GM12878 (cell line): Measurements from ENCODE around the gene SYPL2. TPM values are rescaled to one million over a fixed set of nuclear protein-coding genes. Genes with fewer than 3 reads are reported as not detected.

Experiments used
- ATAC-seq: fragments of 200-7000 bp; cut with Tn5 transposase; 3 replicates; pipeline ENCODE4 v1.9.1; 2020; ENCODE audit warnings: mild to moderate bottlenecking, moderate library complexity
- BruUV-seq: library from RNA; stranded (reverse); fragments of 400-500 nt; replicated peaks from 2 replicates; lab custom pipeline; 2021; lab: Mats Ljungman, UMichigan
- CTCF ChIA-PET: fragments of 300-600 bp; sonication (Branson Sonifier 250); formaldehyde crosslinking; extraction: SDS; loops from one replicate; lab custom pipeline; 2021; ENCODE audit warnings: inconsistent platforms; lab: Yijun Ruan, JAX
- POLR2A ChIA-PET: fragments of 350-600 bp; formaldehyde crosslinking; extraction: SDS; loops from one replicate; lab custom pipeline; 2021; ENCODE audit warnings: inconsistent platforms; lab: Charles Lee
- RAD21 ChIA-PET: fragments of 300-600 bp; sonication (Branson Sonifier 250); formaldehyde crosslinking; loops from one replicate; lab custom pipeline; 2023; ENCODE audit warnings: antibody characterized with exemption; ENCODE audit not compliant: unreplicated experiment; lab: Charles Lee
- SMC1A ChIA-PET: fragments of 300-600 bp; sonication (Branson Sonifier 250); formaldehyde crosslinking; loops from one replicate; lab custom pipeline; 2023; ENCODE audit not compliant: unreplicated experiment, uncharacterized antibody; lab: Charles Lee
- DNase-seq: peaks from one replicate; pipeline ENCODE4 v3.0.0-alpha.2; 2011; ENCODE audit warnings: low read depth, low spot score
- FAIRE-seq: peaks from 3 replicates; lab custom pipeline; 2011; peaks lifted over from hg19 to GRCh38; lab: Jason Lieb, UNC
- H2AFZ ChIP-seq: 2 replicates; pipeline ENCODE4 v1.6.0; 2011; ENCODE audit warnings: low read depth, low read length, control low read depth; ENCODE audit not compliant: control insufficient read depth
- H3K27ac ChIP-seq: 2 replicates; pipeline ENCODE4 v1.5.1; 2011; ENCODE audit warnings: control low read depth; ENCODE audit not compliant: control insufficient read depth, insufficient read depth
- H3K27me3 ChIP-seq, 2 experiments: replicated peaks in 1 of 2; 2 replicates each; pipeline versions ENCODE4 v1.6.0 to v1.6.1; 2011; ENCODE audit warnings: low read length in 1 of 2; ENCODE audit not compliant: control insufficient read depth in 2 of 2, insufficient read depth in 2 of 2
- H3K36me3 ChIP-seq, 2 experiments: 2 replicates each; pipeline ENCODE4 v1.5.1; 2011; ENCODE audit warnings: low read length in 1 of 2; ENCODE audit not compliant: control insufficient read depth in 2 of 2, insufficient read depth in 2 of 2
- H3K4me1 ChIP-seq: 2 replicates; pipeline ENCODE4 v1.6.1; 2011; ENCODE audit warnings: mild to moderate bottlenecking, low read length, moderate library complexity, mixed read lengths; ENCODE audit not compliant: control insufficient read depth, insufficient read depth
- H3K4me2 ChIP-seq: 2 replicates; pipeline ENCODE4 v1.6.0; 2011; ENCODE audit warnings: control low read depth; ENCODE audit not compliant: control insufficient read depth, insufficient read depth
- H3K4me3 ChIP-seq: fragments of 200-600 bp; sonication (generic); 2 replicates; pipeline ENCODE4 v1.5.1; 2016
- H3K79me2 ChIP-seq: 2 replicates; pipeline ENCODE4 v1.6.0; 2011; ENCODE audit warnings: low read length; ENCODE audit not compliant: control insufficient read depth, insufficient read depth
- H3K9ac ChIP-seq: 2 replicates; pipeline ENCODE4 v1.8.0; 2011; ENCODE audit warnings: low read length, control low read depth, mixed read lengths; ENCODE audit not compliant: control insufficient read depth, insufficient read depth
- H3K9me3 ChIP-seq: replicated peaks from 3 replicates; pipeline ENCODE4 v1.5.1; 2011; ENCODE audit warnings: mild to moderate bottlenecking, low read length; ENCODE audit not compliant: control insufficient read depth, insufficient read depth
- H4K20me1 ChIP-seq: 2 replicates; pipeline ENCODE4 v1.6.0; 2011; ENCODE audit not compliant: control insufficient read depth, insufficient read depth
- BMI1 ChIP-seq: fragments of 450-650 bp; IDR thresholded peaks from 2 replicates; pipeline ENCODE4 v1.6.1; 2016; ENCODE audit warnings: mild to moderate bottlenecking, moderate library complexity, borderline replicate concordance
- HCFC1 ChIP-seq: fragments of 150-350 bp; IDR thresholded peaks from 2 replicates; pipeline ENCODE4 v1.6.1; 2014; ENCODE audit warnings: low read length
- SMC3 ChIP-seq: IDR thresholded peaks from 2 replicates; pipeline ENCODE4 v1.6.1; 2011; ENCODE audit warnings: low read length, improper control_type of control experiment, borderline replicate concordance
- WGBS: methylation state at CpG from one replicate; pipeline ENCODE4 v1.1.6; 2016; ENCODE audit warnings: low lambda C conversion rate; ENCODE audit not compliant: insufficient replicate concordance, insufficient coverage; ENCODE audit errors: missing lambda C conversion rate; 5-methylcytosine and 5-hydroxymethylcytosine counted together
- in situ Hi-C: fragments of 300-500 bp; cut with MboI; formaldehyde crosslinking; loops from 9 replicates; pipeline ENCODE4 v1.14.3; 2018; ENCODE audit warnings: mixed read lengths
- intact Hi-C: fragments of 100-400 bp; cut with micrococcal nuclease; formaldehyde crosslinking; loops from one replicate; pipeline ENCODE4 v1.14.2; 2022; ENCODE audit not compliant: unreplicated experiment
- polyA plus RNA-seq, 11 experiments: library from polyadenylated mRNA; depleted of rRNA in 4 of 11; unstranded in 6 of 11; stranded (reverse) in 5 of 11; fragments of >200 nt; fragmentation: Nextera tagmentation in 4 of 11; fragmentation: Illumina TruSeq in 1 of 11; extraction: Ambion mirVana in 4 of 11; extraction: Trizol in 1 of 11; gene quantifications; 1 replicate in 1 of 11; 2 replicates in 10 of 11; pipeline versions ENCODE4 v1.2.1 to v1.2.3, GENCODE V29; 2011 to 2016; ENCODE audit warnings: inconsistent platforms in 2 of 11, missing spikeins in 2 of 11, low read depth in 1 of 11
- total RNA-seq, 4 experiments: library from RNA; depleted of rRNA in 3 of 4; stranded (reverse); fragments of >200 nt in 3 of 4; fragmentation: Illumina TruSeq in 1 of 4; extraction: Trizol in 1 of 4; gene quantifications; 2 replicates each; pipeline versions ENCODE4 v1.2.1 to v1.2.3, GENCODE V29; 2013 to 2021

The SYPL2 gene
- total and polyA plus RNA-seq, 10 of the 15 experiments (the other 5 are each of a cell fraction or from before 2014, with no cell fraction given), result 0.04 to 0.11 (median 0.06) TPM; not detected in 3

DNA sequence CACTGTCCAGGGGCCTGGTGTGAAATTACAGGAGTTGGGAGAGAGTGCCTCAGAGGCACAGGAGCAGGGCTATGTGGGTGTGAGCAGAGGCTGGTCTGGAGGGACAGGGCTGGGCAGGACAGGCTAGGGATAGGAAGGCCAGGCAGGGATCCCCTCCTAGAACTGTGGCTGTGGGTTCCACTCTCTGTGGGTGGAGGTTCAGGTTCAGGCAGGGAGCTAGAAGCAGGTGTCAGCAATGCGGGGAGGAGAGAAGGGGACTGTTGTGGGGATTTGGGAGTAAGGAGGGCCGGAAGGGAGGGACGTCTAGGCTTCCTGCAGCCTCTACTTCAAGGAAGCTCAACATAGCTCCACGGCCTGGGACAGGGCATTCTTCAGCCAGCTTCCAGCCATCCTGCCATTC, 65.0 kb downstream of the SYPL2 start:
- in situ Hi-C loops, result loop anchor here (5.0 kb wide), 3 partner anchors 39 to 269 kb away; partner anchors contain the start of gene CYB561D1
- ATAC-seq (no peak), FAIRE-seq (no peak), DNase-seq (no peak)
- TF ChIP-seq SMC3, result no peak
- no peak for TF ChIP-seq HCFC1
- no peak for TF ChIP-seq BMI1
- intact Hi-C loops, result loop anchor here (5.0 kb wide), 1 partner anchor 104 kb away; the partner anchor contains the start of gene PSMA5
- no peaks in the 10 kb centered on the region for H3K36me3 ChIP-seq
- no peak overlapping the region for H3K9ac ChIP-seq
- no peak overlapping the region for H3K4me3 ChIP-seq
- POLR2A ChIA-PET, result interaction anchor here (1.3 to 4.4 kb wide), 5 partner anchors 34 to 47 kb away, joined by 4 to 26 read pairs (median 10); partner anchors contain the start of genes ATXN7L2 and CYB561D1
- WGBS, result 60% methylated on average over 4 of the region's 4 CpGs
- SMC1A ChIA-PET, result interaction anchor here (0.8 to 12.8 kb wide), 17 partner anchors 7 to 324 kb away, joined by 3 to 431 read pairs (median 8); partner anchors contain the start of genes AMIGO1, ATXN7L2, CYB561D1 and GNAI3
- H3K79me2 ChIP-seq, result no peaks in the 10 kb centered on the region
- no peak overlapping the region for H2AFZ ChIP-seq
- no TSS peak for BruUV-seq
- CTCF ChIA-PET, result interaction anchor here (0.6 to 21.3 kb wide), 37 partner anchors 8 to 514 kb away, joined by 3 to 1280 read pairs (median 11); partner anchors contain the start of genes AMIGO1, AMPD2, ATXN7L2 and CYB561D1
- H4K20me1 ChIP-seq, result no peaks in the 10 kb centered on the region
- H3K27me3 ChIP-seq, result no peaks in the 10 kb centered on the region
- H3K4me2 ChIP-seq, result no peak overlapping the region
- RAD21 ChIA-PET, result interaction anchor here (0.8 to 10.3 kb wide), 23 partner anchors 11 to 453 kb away, joined by 3 to 422 read pairs (median 7); partner anchors contain the start of genes AHCYL1, AMIGO1, ATXN7L2 and CYB561D1
- H3K4me1 ChIP-seq, result peaks cover 24% of the 10 kb centered on the region
- no peak overlapping the region for H3K27ac ChIP-seq
- H3K9me3 ChIP-seq, result no peaks in the 10 kb centered on the region

Other genes with a start within 250 kb of the SYPL2 start
Only the 7 nearest of the 16 such genes appear.
- gene SORT1, start 68.6 kb upstream of the SYPL2 start, total RNA-seq (2014; rRNA removed), result 0.27 and 0.28 TPM in 2 replicates
- 0.18 and 0.23 TPM in 2 replicates for gene SORT1, start 68.6 kb upstream of the SYPL2 start, total RNA-seq (2014; rRNA removed; fragmentation: Illumina TruSeq; extraction: Trizol)
- 1.2 and 1.4 TPM in 2 replicates for gene SORT1, start 68.6 kb upstream of the SYPL2 start, total RNA-seq (2021)
- gene SORT1, start 68.6 kb upstream of the SYPL2 start, polyA plus RNA-seq (2011; rRNA removed), result 0.33 and 0.62 TPM in 2 replicates
- gene SORT1, start 68.6 kb upstream of the SYPL2 start, polyA plus RNA-seq (2014; fragmentation: Illumina TruSeq; extraction: Trizol), result 0.16 and 0.59 TPM in 2 replicates
- gene SORT1, start 68.6 kb upstream of the SYPL2 start, polyA plus RNA-seq (2014; fragmentation: Nextera tagmentation; extraction: Ambion mirVana), result under 1 TPM; 0.06 to 0.16 TPM
- gene SORT1, start 68.6 kb upstream of the SYPL2 start, polyA plus RNA-seq (2014; rRNA removed), result 0.39 and 0.42 TPM in 2 replicates
- 1 to 10 TPM in 1 of 2 experiments, not detected in 1; 1.9 TPM for gene SORT1, start 68.6 kb upstream of the SYPL2 start, polyA plus RNA-seq (2016; fragmentation: Nextera tagmentation; extraction: Ambion mirVana)
- 58.7 and 68.4 TPM in 2 replicates for gene PSMA5, start 40.1 kb upstream of the SYPL2 start, total RNA-seq (2014; rRNA removed)
- gene PSMA5, start 40.1 kb upstream of the SYPL2 start, total RNA-seq (2014; rRNA removed; fragmentation: Illumina TruSeq; extraction: Trizol), result 89.3 and 96.9 TPM in 2 replicates
- 166 and 170 TPM in 2 replicates for gene PSMA5, start 40.1 kb upstream of the SYPL2 start, total RNA-seq (2021)
- 203 and 210 TPM in 2 replicates for gene PSMA5, start 40.1 kb upstream of the SYPL2 start, polyA plus RNA-seq (2011; rRNA removed)
- 146 and 154 TPM in 2 replicates for gene PSMA5, start 40.1 kb upstream of the SYPL2 start, polyA plus RNA-seq (2014; fragmentation: Illumina TruSeq; extraction: Trizol)
- 100 to 1,000 TPM; 267 to 271 TPM for gene PSMA5, start 40.1 kb upstream of the SYPL2 start, polyA plus RNA-seq (2014; fragmentation: Nextera tagmentation; extraction: Ambion mirVana)
- gene PSMA5, start 40.1 kb upstream of the SYPL2 start, polyA plus RNA-seq (2014; rRNA removed), result 124 and 141 TPM in 2 replicates
- 100 to 1,000 TPM; 235 to 250 TPM for gene PSMA5, start 40.1 kb upstream of the SYPL2 start, polyA plus RNA-seq (2016; fragmentation: Nextera tagmentation; extraction: Ambion mirVana)
- gene ATXN7L2, start 17.4 kb downstream of the SYPL2 start, total RNA-seq (2014; rRNA removed), result 5.0 and 5.5 TPM in 2 replicates
- gene ATXN7L2, start 17.4 kb downstream of the SYPL2 start, total RNA-seq (2014; rRNA removed; fragmentation: Illumina TruSeq; extraction: Trizol), result 2.8 TPM in 2 replicates
- 7.4 and 8.3 TPM in 2 replicates for gene ATXN7L2, start 17.4 kb downstream of the SYPL2 start, total RNA-seq (2021)
- gene ATXN7L2, start 17.4 kb downstream of the SYPL2 start, polyA plus RNA-seq (2011; rRNA removed), result 2.0 and 4.4 TPM in 2 replicates
- gene ATXN7L2, start 17.4 kb downstream of the SYPL2 start, polyA plus RNA-seq (2014; fragmentation: Illumina TruSeq; extraction: Trizol), result 1.4 and 3.3 TPM in 2 replicates
- under 1 TPM; 0.27 to 0.80 TPM for gene ATXN7L2, start 17.4 kb downstream of the SYPL2 start, polyA plus RNA-seq (2014; fragmentation: Nextera tagmentation; extraction: Ambion mirVana)
- gene ATXN7L2, start 17.4 kb downstream of the SYPL2 start, polyA plus RNA-seq (2014; rRNA removed), result 6.2 and 7.4 TPM in 2 replicates
- gene ATXN7L2, start 17.4 kb downstream of the SYPL2 start, polyA plus RNA-seq (2016; fragmentation: Nextera tagmentation; extraction: Ambion mirVana), result 1 to 10 TPM; 5.8 to 7.3 TPM
- gene CYB561D1, start 27.5 kb downstream of the SYPL2 start, total RNA-seq (2014; rRNA removed), result 3.3 TPM in 2 replicates
- 2.5 and 3.2 TPM in 2 replicates for gene CYB561D1, start 27.5 kb downstream of the SYPL2 start, total RNA-seq (2014; rRNA removed; fragmentation: Illumina TruSeq; extraction: Trizol)
- 5.9 and 6.2 TPM in 2 replicates for gene CYB561D1, start 27.5 kb downstream of the SYPL2 start, total RNA-seq (2021)
- gene CYB561D1, start 27.5 kb downstream of the SYPL2 start, polyA plus RNA-seq (2011; rRNA removed), result 7.5 and 9.0 TPM in 2 replicates
- gene CYB561D1, start 27.5 kb downstream of the SYPL2 start, polyA plus RNA-seq (2014; fragmentation: Illumina TruSeq; extraction: Trizol), result 3.4 and 3.7 TPM in 2 replicates
- 1 to 10 TPM in 1 of 2 experiments, under 1 TPM in 1; 0.68 to 1.0 TPM for gene CYB561D1, start 27.5 kb downstream of the SYPL2 start, polyA plus RNA-seq (2014; fragmentation: Nextera tagmentation; extraction: Ambion mirVana)
- gene CYB561D1, start 27.5 kb downstream of the SYPL2 start, polyA plus RNA-seq (2014; rRNA removed), result 5.0 and 5.5 TPM in 2 replicates
- gene CYB561D1, start 27.5 kb downstream of the SYPL2 start, polyA plus RNA-seq (2016; fragmentation: Nextera tagmentation; extraction: Ambion mirVana), result 1 to 10 TPM; 3.2 to 3.3 TPM
- 0.06 and 0.22 TPM in 2 replicates for gene AMIGO1, start 43.2 kb downstream of the SYPL2 start, total RNA-seq (2014; rRNA removed)
- 0.04 and 0.09 TPM in 2 replicates for gene AMIGO1, start 43.2 kb downstream of the SYPL2 start, total RNA-seq (2014; rRNA removed; fragmentation: Illumina TruSeq; extraction: Trizol)
- gene AMIGO1, start 43.2 kb downstream of the SYPL2 start, total RNA-seq (2021), result 0.27 and 0.28 TPM in 2 replicates
- gene AMIGO1, start 43.2 kb downstream of the SYPL2 start, polyA plus RNA-seq (2011; rRNA removed), result 0.08 and 0.10 TPM in 2 replicates
- 0.07 and 0.11 TPM in 2 replicates for gene AMIGO1, start 43.2 kb downstream of the SYPL2 start, polyA plus RNA-seq (2014; fragmentation: Illumina TruSeq; extraction: Trizol)
- gene AMIGO1, start 43.2 kb downstream of the SYPL2 start, polyA plus RNA-seq (2014; fragmentation: Nextera tagmentation; extraction: Ambion mirVana), result under 1 TPM; 0.02 to 0.11 TPM
- 0.11 TPM in 1 of 2 replicates, not detected in the other for gene AMIGO1, start 43.2 kb downstream of the SYPL2 start, polyA plus RNA-seq (2014; rRNA removed)
- under 1 TPM; 0.08 to 0.26 TPM for gene AMIGO1, start 43.2 kb downstream of the SYPL2 start, polyA plus RNA-seq (2016; fragmentation: Nextera tagmentation; extraction: Ambion mirVana)
- gene GPR61, start 73.3 kb downstream of the SYPL2 start, total RNA-seq (2014; rRNA removed), result 0.44 TPM in 1 of 2 replicates, not detected in the other
- 0.31 and 0.32 TPM in 2 replicates for gene GPR61, start 73.3 kb downstream of the SYPL2 start, total RNA-seq (2014; rRNA removed; fragmentation: Illumina TruSeq; extraction: Trizol)
- 0.38 TPM in 1 of 2 replicates, not detected in the other for gene GPR61, start 73.3 kb downstream of the SYPL2 start, total RNA-seq (2021)
- 0.23 and 0.53 TPM in 2 replicates for gene GPR61, start 73.3 kb downstream of the SYPL2 start, polyA plus RNA-seq (2011; rRNA removed)
- 0.21 TPM in 1 of 2 replicates, not detected in the other for gene GPR61, start 73.3 kb downstream of the SYPL2 start, polyA plus RNA-seq (2014; fragmentation: Illumina TruSeq; extraction: Trizol)
- 1 to 10 TPM in 1 of 2 experiments, under 1 TPM in 1; 0.19 to 1.1 TPM for gene GPR61, start 73.3 kb downstream of the SYPL2 start, polyA plus RNA-seq (2014; fragmentation: Nextera tagmentation; extraction: Ambion mirVana)
- not detected in 2 replicates for gene GPR61, start 73.3 kb downstream of the SYPL2 start, polyA plus RNA-seq (2014; rRNA removed)
- under 1 TPM; 0.47 to 0.84 TPM for gene GPR61, start 73.3 kb downstream of the SYPL2 start, polyA plus RNA-seq (2016; fragmentation: Nextera tagmentation; extraction: Ambion mirVana)
- gene GNAI3, start 82.1 kb downstream of the SYPL2 start, total RNA-seq (2014; rRNA removed), result 8.0 and 9.9 TPM in 2 replicates
- 9.7 and 9.8 TPM in 2 replicates for gene GNAI3, start 82.1 kb downstream of the SYPL2 start, total RNA-seq (2014; rRNA removed; fragmentation: Illumina TruSeq; extraction: Trizol)
- gene GNAI3, start 82.1 kb downstream of the SYPL2 start, total RNA-seq (2021), result 7.3 and 7.7 TPM in 2 replicates
- gene GNAI3, start 82.1 kb downstream of the SYPL2 start, polyA plus RNA-seq (2011; rRNA removed), result 9.4 and 15.3 TPM in 2 replicates
- gene GNAI3, start 82.1 kb downstream of the SYPL2 start, polyA plus RNA-seq (2014; fragmentation: Illumina TruSeq; extraction: Trizol), result 7.9 and 9.6 TPM in 2 replicates
- gene GNAI3, start 82.1 kb downstream of the SYPL2 start, polyA plus RNA-seq (2014; fragmentation: Nextera tagmentation; extraction: Ambion mirVana), result 1 to 10 TPM; 6.2 TPM
- gene GNAI3, start 82.1 kb downstream of the SYPL2 start, polyA plus RNA-seq (2014; rRNA removed), result 4.7 and 5.9 TPM in 2 replicates
- gene GNAI3, start 82.1 kb downstream of the SYPL2 start, polyA plus RNA-seq (2016; fragmentation: Nextera tagmentation; extraction: Ambion mirVana), result 10 to 100 TPM; 12.0 to 13.8 TPM